VCaP (cell line): Measurements from ENCODE around the gene EYA4.

Source experiments
- H3K27ac ChIP-seq: fragments of 450-650 bp; 2 replicates; pipeline ENCODE4 v1.5.1; 2017
- CTCF ChIP-seq: fragments of 450-650 bp; conservative IDR thresholded peaks from 2 replicates; pipeline ENCODE4 v1.5.1; 2017; ENCODE audit warnings: mild to moderate bottlenecking, moderate library complexity

Gene EYA4

GRCh38 chr6:133512410-133513016, 271.4 kb downstream of the EYA4 start:
- H3K27ac ChIP-seq = no peak overlapping the region
- peak; percentile 82 for TF ChIP-seq CTCF

DNA sequence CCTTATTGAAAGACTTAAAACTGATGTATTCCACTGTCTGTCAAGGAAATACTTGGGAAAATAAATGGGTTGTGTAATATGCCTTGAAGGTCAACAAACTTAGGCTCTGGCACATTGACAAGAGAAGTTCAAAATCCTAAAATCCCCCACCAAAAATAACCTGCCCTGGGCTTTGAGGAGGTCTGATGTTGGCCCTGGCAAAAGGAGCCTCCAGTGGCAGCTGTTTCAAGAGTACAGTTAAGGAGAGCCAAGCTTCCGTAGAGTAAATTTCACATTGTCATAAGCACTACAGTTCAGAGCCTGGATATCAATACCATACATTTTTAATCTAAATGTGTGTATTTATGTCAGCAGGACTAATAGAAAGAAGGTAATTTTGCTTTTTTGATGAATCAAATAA, 282.7 kb downstream of the EYA4 start:
- no peak for TF ChIP-seq CTCF
- no peak overlapping the region for H3K27ac ChIP-seq

- H3K27ac ChIP-seq = no peak overlapping the region
- no peak for TF ChIP-seq CTCF
Measured at GRCh38 chr6:133526436-133526835, 285.3 kb downstream of the EYA4 start.

- no peak for TF ChIP-seq CTCF
- H3K27ac ChIP-seq = no peak overlapping the region
Measured at GRCh38 chr6:133528566-133528965, 287.4 kb downstream of the EYA4 start.

GRCh38 chr6:133532908-133533307, 291.8 kb downstream of the EYA4 start:
- no peak overlapping the region for H3K27ac ChIP-seq
- no peak for TF ChIP-seq CTCF

DNA sequence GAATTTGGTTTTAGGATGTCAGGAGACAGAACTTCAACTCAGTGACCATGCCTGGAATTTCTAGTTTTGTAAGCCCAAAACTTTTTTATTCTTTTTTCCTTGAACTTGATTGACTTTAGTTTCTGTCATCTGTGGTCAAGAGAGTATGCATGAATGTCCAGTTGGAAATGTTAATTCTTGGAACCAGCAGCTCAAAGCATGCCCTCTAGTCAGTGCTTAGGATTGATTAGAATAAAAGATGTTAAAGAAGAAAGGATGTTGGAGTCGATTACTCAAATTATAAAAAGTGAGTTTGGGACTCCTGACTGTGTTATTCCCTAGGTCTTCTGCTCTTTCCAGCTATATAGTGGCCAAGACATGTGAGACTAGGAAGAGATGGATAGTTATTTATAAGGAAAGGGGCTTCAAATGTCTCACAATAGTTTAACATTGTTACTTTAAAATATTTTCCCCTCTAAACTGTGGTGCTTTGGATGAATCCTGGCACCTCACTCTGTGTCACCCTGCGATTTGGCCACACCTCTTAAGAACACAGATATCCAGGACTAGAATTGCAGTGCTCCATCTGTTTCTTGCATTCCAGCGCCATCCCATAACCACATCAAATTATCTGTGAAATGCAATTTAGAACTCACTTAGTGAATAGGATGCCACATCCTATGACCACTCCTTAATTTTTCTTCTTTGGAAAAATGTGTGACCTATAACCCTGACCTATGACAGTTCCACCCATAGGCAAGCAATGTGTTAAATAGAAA, 298.5 kb downstream of the EYA4 start:
- H3K27ac ChIP-seq = no peak overlapping the region
- no peak for TF ChIP-seq CTCF

DNA sequence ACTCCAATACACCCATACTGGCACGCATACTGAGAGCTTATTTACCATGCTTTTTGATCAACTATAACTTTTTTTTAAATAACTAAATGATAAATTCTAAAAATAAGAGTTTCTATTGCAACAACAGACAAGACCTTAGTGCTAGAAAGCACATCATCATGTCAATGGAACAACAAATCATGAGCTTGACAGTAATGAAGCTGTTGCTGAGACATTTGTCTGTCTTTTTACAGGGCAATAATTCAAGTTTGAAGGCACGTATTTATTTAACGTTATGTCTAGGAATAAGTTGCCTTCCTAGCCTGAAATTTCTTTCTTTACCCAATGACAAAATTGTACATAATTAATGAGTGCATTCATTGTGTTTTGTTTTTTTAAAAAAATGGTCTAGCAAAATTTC, 299.2 kb downstream of the EYA4 start:
- H3K27ac ChIP-seq = no peak overlapping the region
- TF ChIP-seq CTCF = no peak
